ENCODE data around the gene TTC19. TPM values are rescaled to one million over a fixed set of nuclear protein-coding genes. Genes with fewer than 3 reads are reported as not detected.

Gene TTC19
- total and polyA plus RNA-seq, 2 of the 8 experiments (the other 6 are each of a cell fraction or from before 2014, with no cell fraction given), result 11.8 to 55.0 TPM

- POLR2A ChIA-PET (ENCODE audit: partially characterized antibody), result interaction anchor here (0.6 to 2.2 kb wide), 4 partner anchors 9 to 139 kb away, joined by 3 to 5 read pairs (median 4); no protein-coding TSS in a partner anchor
- FAIRE-seq, result no peak
- peaks cover 5 to 81% (median 52%) of the 10 kb centered on the region in 4 experiments for H3K36me3 ChIP-seq (ENCODE audit: control insufficient read depth in 2 of 4, insufficient read depth in 4 of 4, low read length in 3 of 4)
These were observed 27.3 kb downstream of the TTC19 start for GRCh38 chr17:16026895-16027294.

More at GRCh38 chr17:16026895-16027294, 27.3 kb downstream of the TTC19 start:
- Histone ChIP-seq H4K5ac (ENCODE audit: insufficient read length, low read depth, low read length) (no peak overlapping the region), H3K18ac (ENCODE audit: extremely low read depth, low read length) (no peak overlapping the region), H3K9ac (replicated peaks in 1 of 4; ENCODE audit: extremely low read depth in 1 of 4, low read depth in 3 of 4, low read length in 3 of 4) (no peak overlapping the region), H2AFZ (ENCODE audit: low read length) (no peak overlapping the region), H2BK15ac (ENCODE audit: low read length) (no peak overlapping the region), H3K4me3 (ENCODE audit: extremely low read depth in 1 of 4, insufficient read depth in 2 of 4, low read depth in 3 of 4, low read length in 4 of 4) (no peak overlapping the region), H3K9me3 (ENCODE audit: insufficient read depth in 2 of 2, low read depth in 1 of 2, low read length in 1 of 2) (no peaks in the 10 kb centered on the region), H3K56ac (replicated peaks; ENCODE audit: insufficient read length, low read depth, low read length) (no peak overlapping the region), H3K4ac (replicated peaks; ENCODE audit: insufficient read length, low read depth, low read length) (no peak overlapping the region), H3K4me1 (replicated peaks in 1 of 4; ENCODE audit: control insufficient read depth in 3 of 4, insufficient read depth in 4 of 4, low read length in 3 of 4) (no peaks in the 10 kb centered on the region), H3K4me2 (ENCODE audit: insufficient read depth in 1 of 2, low read depth in 2 of 2, low read length in 2 of 2) (no peak overlapping the region), H3K27me3 (replicated peaks in 1 of 4; ENCODE audit: control insufficient read depth in 3 of 4, extremely low read depth in 1 of 4, insufficient read depth in 3 of 4, low read length in 3 of 4) (no peaks in the 10 kb centered on the region), H2BK12ac (ENCODE audit: low read depth, low read length) (no peak overlapping the region), H2AK5ac (ENCODE audit: low read depth, low read length) (no peak overlapping the region), H4K20me1 (replicated peaks in 1 of 2; ENCODE audit: control insufficient read depth in 1 of 2, insufficient read depth in 2 of 2, low read length in 2 of 2) (peaks cover 5 to 8% of the 10 kb centered on the region in 2 experiments), H3K27ac (ENCODE audit: low read depth, low read length) (no peak overlapping the region), H2BK20ac (ENCODE audit: low read length) (no peak overlapping the region), H2BK5ac (ENCODE audit: low read depth, low read length) (no peak overlapping the region), H4K8ac (ENCODE audit: extremely low read depth, insufficient read depth, low read length) (no peak overlapping the region), H3K79me2 (ENCODE audit: control insufficient read depth in 1 of 2, insufficient read depth in 2 of 2, low read length in 2 of 2) (peaks cover 0 to 6% of the 10 kb centered on the region in 2 experiments; a peak in 1 of 4 replicates), H3K14ac (ENCODE audit: insufficient read length) (no peak overlapping the region), H3K79me1 (ENCODE audit: low read depth, low read length) (no peaks in the 10 kb centered on the region; the same call in 1 of the 2 replicates), H2BK120ac (replicated peaks; ENCODE audit: low read depth, low read length) (no peak overlapping the region), H3K23ac (ENCODE audit: insufficient read length) (no peak overlapping the region), H3K23me2 (ENCODE audit: low read depth, low read length) (no peaks in the 10 kb centered on the region), H4K91ac (replicated peaks; ENCODE audit: insufficient read length, low read length) (no peak overlapping the region)
- WGBS, 2 experiments (ENCODE audit: extremely low coverage in 1 of 2, insufficient coverage in 1 of 2, insufficient read length in 1 of 2, insufficient replicate concordance in 2 of 2, low coverage in 1 of 2, low lambda C conversion rate in 2 of 2, missing lambda C conversion rate in 1 of 2), result 93% methylated on average over 5 of the region's 5 CpGs; no CpG with 5 or more reads in 1 of the 2 experiments
- DNase-seq (ENCODE audit: low read depth in 1 of 2, low spot score in 2 of 2), result no peak
- CTCF ChIA-PET (ENCODE audit: partially characterized antibody), result no interaction called here
- TF ChIP-seq SP1 (IDR thresholded peaks at IDR 0.05; ENCODE audit: low read depth, low read length) (no peak), EGR1 (IDR thresholded peaks at IDR 0.05; ENCODE audit: borderline replicate concordance, low read depth, low read length) (no peak), TCF12 (IDR thresholded peaks at IDR 0.05; ENCODE audit: low read depth, low read length) (no peak), POLR2A (IDR thresholded peaks at IDR 0.05; ENCODE audit: control extremely low read depth in 1 of 2, low read depth in 2 of 2, low read length in 2 of 2) (peak in 1 of 2 experiments; percentile 31; a peak in 1 of 3 replicates), CBX5 (IDR thresholded peaks at IDR 0.05; ENCODE audit: low read depth, low read length) (no peak)

Data from H1 (cell line).